ENCODE measurements around the gene BMS1. TPM values are rescaled to one million over a fixed set of nuclear protein-coding genes. Genes with fewer than 3 reads are reported as not detected.

The BMS1 gene
- polyA plus RNA-seq, 1 of the 3 experiments (the other 2 are of a cell fraction) = 4.9 TPM

DNA sequence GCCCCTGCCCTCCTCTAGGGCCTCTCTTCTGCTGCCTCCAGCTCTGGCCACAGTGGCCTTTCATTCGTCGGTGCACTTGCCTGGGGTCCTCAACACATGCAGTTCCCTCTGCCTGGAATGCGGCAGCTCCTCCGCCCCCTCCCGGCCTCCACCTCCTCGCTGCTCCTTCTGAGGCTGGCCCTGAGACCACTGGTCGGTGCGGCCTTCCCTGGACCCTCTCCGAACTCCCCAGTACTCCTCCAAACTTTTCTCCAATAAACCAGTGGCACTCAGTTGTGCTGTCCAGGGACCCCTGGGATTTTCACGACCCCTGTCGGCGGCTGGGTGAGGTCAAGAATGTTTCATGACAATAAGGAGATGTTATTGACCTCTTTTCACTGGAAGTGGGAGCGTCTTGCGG, 53.5 kb downstream of the BMS1 start:
- H3K4me3 ChIP-seq (ENCODE audit: low read depth in 2 of 2, low read length in 1 of 2) = no peak overlapping the region
- ChIA-PET POLR2A (no interaction called here), CTCF (interaction anchor here (0.7 to 2.7 kb wide), 7 partner anchors 14 to 370 kb away, joined by 3 to 9 read pairs (median 3); no protein-coding TSS in a partner anchor)
- H3K4me2 ChIP-seq = no peak overlapping the region
- TF ChIP-seq MEF2A (IDR thresholded peaks at IDR 0.05; ENCODE audit: borderline replicate concordance, low read depth) (no peak), FOXM1 (IDR thresholded peaks at IDR 0.05; ENCODE audit: low read depth) (no peak), TAF1 (IDR thresholded peaks at IDR 0.05; ENCODE audit: borderline replicate concordance, low read depth, low read length) (no peak), RXRA (IDR thresholded peaks at IDR 0.05; ENCODE audit: borderline replicate concordance, low read depth) (no peak), ELF1 (IDR thresholded peaks at IDR 0.05) (no peak), NFIC (IDR thresholded peaks at IDR 0.05; ENCODE audit: borderline replicate concordance) (no peak), GABPA (IDR thresholded peaks at IDR 0.05; ENCODE audit: low read depth) (no peak), SMC3 (IDR thresholded peaks at IDR 0.05; ENCODE audit: low read depth, low read length) (no peak), TEAD4 (IDR thresholded peaks at IDR 0.05; ENCODE audit: borderline replicate concordance, insufficient read depth) (no peak), NRF1 (IDR thresholded peaks at IDR 0.05; ENCODE audit: low read depth, low read length) (no peak), SIN3A (IDR thresholded peaks at IDR 0.05; ENCODE audit: borderline replicate concordance, low read depth, low read length) (no peak), CHD2 (IDR thresholded peaks at IDR 0.05; ENCODE audit: low read length, partially characterized antibody) (no peak), FOSL2 (IDR thresholded peaks at IDR 0.05; ENCODE audit: borderline replicate concordance, low read depth) (no peak), POLR2AphosphoS5 (IDR thresholded peaks at IDR 0.05; ENCODE audit: low read depth, low read length) (no peak)
- TF ChIP-seq, protein P1, sequence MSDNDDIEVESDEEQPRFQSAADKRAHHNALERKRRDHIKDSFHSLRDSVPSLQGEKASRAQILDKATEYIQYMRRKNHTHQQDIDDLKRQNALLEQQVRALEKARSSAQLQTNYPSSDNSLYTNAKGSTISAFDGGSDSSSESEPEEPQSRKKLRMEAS (IDR thresholded peaks at IDR 0.05; ENCODE audit: low read depth) = no peak
- TF ChIP-seq, protein P2, sequence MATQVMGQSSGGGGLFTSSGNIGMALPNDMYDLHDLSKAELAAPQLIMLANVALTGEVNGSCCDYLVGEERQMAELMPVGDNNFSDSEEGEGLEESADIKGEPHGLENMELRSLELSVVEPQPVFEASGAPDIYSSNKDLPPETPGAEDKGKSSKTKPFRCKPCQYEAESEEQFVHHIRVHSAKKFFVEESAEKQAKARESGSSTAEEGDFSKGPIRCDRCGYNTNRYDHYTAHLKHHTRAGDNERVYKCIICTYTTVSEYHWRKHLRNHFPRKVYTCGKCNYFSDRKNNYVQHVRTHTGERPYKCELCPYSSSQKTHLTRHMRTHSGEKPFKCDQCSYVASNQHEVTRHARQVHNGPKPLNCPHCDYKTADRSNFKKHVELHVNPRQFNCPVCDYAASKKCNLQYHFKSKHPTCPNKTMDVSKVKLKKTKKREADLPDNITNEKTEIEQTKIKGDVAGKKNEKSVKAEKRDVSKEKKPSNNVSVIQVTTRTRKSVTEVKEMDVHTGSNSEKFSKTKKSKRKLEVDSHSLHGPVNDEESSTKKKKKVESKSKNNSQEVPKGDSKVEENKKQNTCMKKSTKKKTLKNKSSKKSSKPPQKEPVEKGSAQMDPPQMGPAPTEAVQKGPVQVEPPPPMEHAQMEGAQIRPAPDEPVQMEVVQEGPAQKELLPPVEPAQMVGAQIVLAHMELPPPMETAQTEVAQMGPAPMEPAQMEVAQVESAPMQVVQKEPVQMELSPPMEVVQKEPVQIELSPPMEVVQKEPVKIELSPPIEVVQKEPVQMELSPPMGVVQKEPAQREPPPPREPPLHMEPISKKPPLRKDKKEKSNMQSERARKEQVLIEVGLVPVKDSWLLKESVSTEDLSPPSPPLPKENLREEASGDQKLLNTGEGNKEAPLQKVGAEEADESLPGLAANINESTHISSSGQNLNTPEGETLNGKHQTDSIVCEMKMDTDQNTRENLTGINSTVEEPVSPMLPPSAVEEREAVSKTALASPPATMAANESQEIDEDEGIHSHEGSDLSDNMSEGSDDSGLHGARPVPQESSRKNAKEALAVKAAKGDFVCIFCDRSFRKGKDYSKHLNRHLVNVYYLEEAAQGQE (IDR thresholded peaks at IDR 0.05; ENCODE audit: low read depth, low read length) = no peak
- TF ChIP-seq, protein P3, sequence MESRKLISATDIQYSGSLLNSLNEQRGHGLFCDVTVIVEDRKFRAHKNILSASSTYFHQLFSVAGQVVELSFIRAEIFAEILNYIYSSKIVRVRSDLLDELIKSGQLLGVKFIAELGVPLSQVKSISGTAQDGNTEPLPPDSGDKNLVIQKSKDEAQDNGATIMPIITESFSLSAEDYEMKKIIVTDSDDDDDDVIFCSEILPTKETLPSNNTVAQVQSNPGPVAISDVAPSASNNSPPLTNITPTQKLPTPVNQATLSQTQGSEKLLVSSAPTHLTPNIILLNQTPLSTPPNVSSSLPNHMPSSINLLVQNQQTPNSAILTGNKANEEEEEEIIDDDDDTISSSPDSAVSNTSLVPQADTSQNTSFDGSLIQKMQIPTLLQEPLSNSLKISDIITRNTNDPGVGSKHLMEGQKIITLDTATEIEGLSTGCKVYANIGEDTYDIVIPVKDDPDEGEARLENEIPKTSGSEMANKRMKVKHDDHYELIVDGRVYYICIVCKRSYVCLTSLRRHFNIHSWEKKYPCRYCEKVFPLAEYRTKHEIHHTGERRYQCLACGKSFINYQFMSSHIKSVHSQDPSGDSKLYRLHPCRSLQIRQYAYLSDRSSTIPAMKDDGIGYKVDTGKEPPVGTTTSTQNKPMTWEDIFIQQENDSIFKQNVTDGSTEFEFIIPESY (IDR thresholded peaks at IDR 0.05; ENCODE audit: borderline replicate concordance, low read depth) = no peak
- no peaks in the 10 kb centered on the region for H3K79me2 ChIP-seq (ENCODE audit: insufficient read depth)
- H4K20me1 ChIP-seq (ENCODE audit: insufficient read depth) = no peaks in the 10 kb centered on the region
- peaks cover 5% of the 10 kb centered on the region for H3F3A ChIP-seq (replicated peaks; ENCODE audit: insufficient read depth)
- H3K9ac ChIP-seq = no peak overlapping the region
- no peak for DNase-seq
- H3K27me3 ChIP-seq (ENCODE audit: insufficient read depth) = no peaks in the 10 kb centered on the region
- H3K36me3 ChIP-seq (replicated peaks in 1 of 2; ENCODE audit: control insufficient read depth in 1 of 2, insufficient read depth in 2 of 2, low read length in 1 of 2) = peaks cover 9 to 13% of the 10 kb centered on the region in 2 experiments
- no peak overlapping the region for H2AFZ ChIP-seq (ENCODE audit: low read depth)
- no peaks in the 10 kb centered on the region for H3K9me2 ChIP-seq
- WGBS (ENCODE audit: low lambda C conversion rate) = 95% methylated on average over 14 of the region's 14 CpGs
- H3K9me3 ChIP-seq = no peaks in the 10 kb centered on the region
- H3K27ac ChIP-seq (ENCODE audit: low read depth in 2 of 2, low read length in 1 of 2) = no peak overlapping the region
- H3K4me1 ChIP-seq (ENCODE audit: control insufficient read depth in 1 of 2, insufficient read depth in 2 of 2, low read depth in 1 of 2, low read length in 1 of 2) = no peaks in the 10 kb centered on the region
